Measurements from ENCODE around the gene JAZF1. TPM values are rescaled to one million over a fixed set of nuclear protein-coding genes. Genes with fewer than 3 reads are reported as not detected.

The JAZF1 gene
- total and polyA plus RNA-seq, 12 donors, result 6.9 to 42.3 (median 30.0) TPM

DNA sequence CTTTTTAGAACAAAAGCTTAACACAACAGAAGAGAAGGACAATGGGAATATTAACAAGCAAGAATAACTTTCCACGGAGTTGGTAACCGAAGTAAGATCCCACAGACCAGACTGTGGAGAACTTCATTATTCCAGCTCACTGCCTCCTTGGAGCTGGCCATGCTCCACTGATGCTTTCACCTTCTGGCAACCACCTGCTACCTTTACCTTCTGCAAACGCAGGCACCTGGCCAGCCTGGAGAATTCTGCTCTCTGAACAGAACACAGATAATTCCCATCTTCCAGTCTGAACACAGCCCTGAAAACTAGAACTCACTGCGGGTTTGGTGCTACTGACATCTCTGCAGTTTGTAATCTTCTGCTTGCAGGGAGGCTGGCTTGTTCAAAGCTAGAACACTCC lies 66.5 kb downstream of the JAZF1 start:
- ATAC-seq (peak in 1 of 8 donors; percentile 20), DNase-seq (no peak)
- 86 to 89% methylated on average over 4 of the region's 4 CpGs for WGBS, 2 donors
- Histone ChIP-seq H3K4me3 (no peak overlapping the region), H3K27me3 (no peaks in the 10 kb centered on the region), H3K36me3 (no peaks in the 10 kb centered on the region), H3K4me1 (peaks cover 0 to 40% (median 15%) of the 10 kb centered on the region in 9 donors), H3K27ac (peak overlapping the region in 4 of 10 donors; percentile 16 to 75 (median 57)), H3K9me3 (no peaks in the 10 kb centered on the region)
- TF ChIP-seq, protein P1, sequence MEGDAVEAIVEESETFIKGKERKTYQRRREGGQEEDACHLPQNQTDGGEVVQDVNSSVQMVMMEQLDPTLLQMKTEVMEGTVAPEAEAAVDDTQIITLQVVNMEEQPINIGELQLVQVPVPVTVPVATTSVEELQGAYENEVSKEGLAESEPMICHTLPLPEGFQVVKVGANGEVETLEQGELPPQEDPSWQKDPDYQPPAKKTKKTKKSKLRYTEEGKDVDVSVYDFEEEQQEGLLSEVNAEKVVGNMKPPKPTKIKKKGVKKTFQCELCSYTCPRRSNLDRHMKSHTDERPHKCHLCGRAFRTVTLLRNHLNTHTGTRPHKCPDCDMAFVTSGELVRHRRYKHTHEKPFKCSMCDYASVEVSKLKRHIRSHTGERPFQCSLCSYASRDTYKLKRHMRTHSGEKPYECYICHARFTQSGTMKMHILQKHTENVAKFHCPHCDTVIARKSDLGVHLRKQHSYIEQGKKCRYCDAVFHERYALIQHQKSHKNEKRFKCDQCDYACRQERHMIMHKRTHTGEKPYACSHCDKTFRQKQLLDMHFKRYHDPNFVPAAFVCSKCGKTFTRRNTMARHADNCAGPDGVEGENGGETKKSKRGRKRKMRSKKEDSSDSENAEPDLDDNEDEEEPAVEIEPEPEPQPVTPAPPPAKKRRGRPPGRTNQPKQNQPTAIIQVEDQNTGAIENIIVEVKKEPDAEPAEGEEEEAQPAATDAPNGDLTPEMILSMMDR (IDR thresholded peaks at IDR 0.05), result no peak
- intact Hi-C loops (cut with DNase I), result no loop called here

DNA sequence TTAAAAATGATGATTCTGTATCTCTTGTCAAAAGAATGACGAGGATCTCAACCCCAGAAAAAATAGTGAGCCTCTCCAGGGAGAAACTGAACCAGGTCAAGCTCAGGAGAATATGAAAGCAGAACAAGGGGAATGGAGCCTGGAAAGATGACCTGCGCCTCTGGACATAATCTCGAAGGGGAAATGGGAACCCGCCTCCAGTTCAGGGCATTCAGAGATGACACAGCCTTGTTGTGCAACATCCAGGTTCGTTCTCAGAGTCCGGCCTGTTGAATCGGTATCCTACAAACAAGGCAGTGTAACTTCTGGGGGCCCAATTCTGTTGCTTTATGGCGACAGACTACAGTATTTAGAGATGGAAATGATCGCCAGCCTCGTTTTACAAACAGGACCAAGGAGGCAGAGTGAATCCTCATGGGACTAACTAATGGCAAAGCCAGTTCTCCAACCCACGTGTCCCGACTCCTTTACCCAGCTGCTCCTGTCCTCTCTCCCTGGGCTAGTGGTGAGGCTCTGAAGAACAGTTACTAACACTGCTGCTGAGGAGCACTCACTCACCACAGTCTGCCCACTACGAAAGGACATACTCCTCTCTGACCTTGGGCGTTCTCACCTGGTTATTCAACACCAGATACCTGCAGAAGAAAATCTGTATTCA lies 67.6 kb downstream of the JAZF1 start:
- 85 to 86% methylated on average over 14 of the region's 14 CpGs for WGBS, 2 donors
- DNase-seq, result no peak
- Histone ChIP-seq H3K27ac (peak overlapping the region in 3 of 10 donors; percentile 13 to 72 (median 41)), H3K36me3 (no peaks in the 10 kb centered on the region), H3K4me3 (no peak overlapping the region), H3K27me3 (no peaks in the 10 kb centered on the region), H3K4me1 (peaks cover 0 to 47% (median 15%) of the 10 kb centered on the region in 9 donors), H3K9me3 (no peaks in the 10 kb centered on the region)
- ATAC-seq, result peak in 2 of 8 donors; percentile 31 to 57
- TF ChIP-seq, protein P1 (IDR thresholded peaks at IDR 0.05), result no peak
- intact Hi-C loops (cut with DNase I), result no loop called here

GRCh38 chr7:28112467-28112866 lies 68.1 kb downstream of the JAZF1 start:
- no peaks in the 10 kb centered on the region for H3K27me3 ChIP-seq
- ATAC-seq (no peak), DNase-seq (no peak)
- no peaks in the 10 kb centered on the region for H3K9me3 ChIP-seq
- no peaks in the 10 kb centered on the region for H3K36me3 ChIP-seq
- no peak overlapping the region for H3K4me3 ChIP-seq
- TF ChIP-seq, protein P1 (IDR thresholded peaks at IDR 0.05), result no peak
- H3K27ac ChIP-seq, result peak overlapping the region in 4 of 10 donors; percentile 9 to 72 (median 27)
- H3K4me1 ChIP-seq, result peaks cover 0 to 52% (median 15%) of the 10 kb centered on the region in 9 donors
- WGBS, 2 donors, result 75 to 85% methylated on average over 3 of the region's 3 CpGs
- intact Hi-C loops (cut with DNase I), result no loop called here

- Histone ChIP-seq H3K27ac (peak overlapping the region in 2 of 10 donors; percentile 9 to 27), H3K36me3 (no peaks in the 10 kb centered on the region), H3K4me1 (peaks cover 0 to 57% (median 16%) of the 10 kb centered on the region in 9 donors), H3K4me3 (no peak overlapping the region), H3K27me3 (no peaks in the 10 kb centered on the region), H3K9me3 (no peaks in the 10 kb centered on the region)
- 83 to 88% methylated on average over 3 of the region's 3 CpGs for WGBS, 2 donors
- TF ChIP-seq, protein P1 (IDR thresholded peaks at IDR 0.05), result no peak
- DNase-seq (no peak), ATAC-seq (no peak)
- intact Hi-C loops (cut with DNase I), result no loop called here
Observed at GRCh38 chr7:28112012-28112411, 68.6 kb downstream of the JAZF1 start.
